Transverse colon (tissue), 4 donors: ENCODE data around the gene VPS18. TPM values are rescaled to one million over a fixed set of nuclear protein-coding genes. Genes with fewer than 3 reads are reported as not detected.

Experiments used
- DNase-seq: peaks from one replicate; pipeline ENCODE4 v3.0.0-alpha.2; 2019
- H3K27ac ChIP-seq, 4 donors: fragments of 200-600 bp; sonication (generic); 2 replicates each; pipeline ENCODE4 v1.5.1; 2016 to 2018; ENCODE audit warnings: inconsistent platforms in 4 of 4
- H3K27me3 ChIP-seq: fragments of 200-600 bp; sonication (generic); 2 replicates; pipeline ENCODE4 v1.5.1; 2017; ENCODE audit warnings: inconsistent platforms
- H3K36me3 ChIP-seq, 4 donors: fragments of 200-600 bp; sonication (generic); 2 replicates each; pipeline ENCODE4 v1.5.1; 2017 to 2019; ENCODE audit warnings: inconsistent platforms in 4 of 4
- H3K4me1 ChIP-seq, 4 donors: fragments of 200-600 bp; sonication (generic); 2 replicates each; pipeline ENCODE4 v1.5.1; 2017 to 2020; ENCODE audit warnings: inconsistent platforms in 4 of 4
- H3K4me3 ChIP-seq, 4 donors: fragments of 200-600 bp; sonication (generic); 1 replicate in 1 of 4; 2 replicates in 3 of 4; pipeline versions ENCODE4 v1.5.1 to v1.6.1; 2017 to 2019; ENCODE audit warnings: inconsistent platforms in 4 of 4
- H3K9me3 ChIP-seq, 2 donors: fragments of 200-600 bp; sonication (generic); 2 replicates each; pipeline ENCODE4 v1.5.1; 2017 to 2019; ENCODE audit warnings: inconsistent platforms in 2 of 2
- EP300 ChIP-seq: sonication (generic); formaldehyde crosslinking; IDR thresholded peaks from one replicate; pipeline ENCODE4 v1.6.1; 2017; ENCODE audit warnings: antibody characterized with exemption, low read depth
- POLR2A ChIP-seq: fragments of 450-650 bp; IDR thresholded peaks from one replicate; pipeline ENCODE4 v1.6.1; 2016; ENCODE audit warnings: antibody characterized with exemption, mild to moderate bottlenecking, moderate library complexity
- POLR2AphosphoS5 ChIP-seq, 3 donors: sonication (generic); formaldehyde crosslinking; IDR thresholded peaks; one replicate each; pipeline ENCODE4 v1.6.1; 2016; ENCODE audit warnings: antibody characterized with exemption in 3 of 3
- WGBS, 2 donors: methylation state at CpG; one replicate each; pipeline ENCODE4 v1.1.5; 2018; ENCODE audit warnings: low coverage in 1 of 2; 5-methylcytosine and 5-hydroxymethylcytosine counted together
- in situ Hi-C, 4 donors: fragments of 200-750 bp; cut with MboI; loops; one replicate each; pipeline versions ENCODE4 v1.15.0 to v1.15.1; 2017; ENCODE audit warnings: low sequenced_read_pairs in 3 of 4, low pct_ligation_motif_present in 1 of 4, low pct_unique_long_range_greater_than_20kb in 1 of 4
- intact Hi-C: fragments of 100-400 bp; cut with DNase I; formaldehyde crosslinking; loops from one replicate; pipeline ENCODE4 v1.15.1; 2023; ENCODE audit warnings: low total_unique reads
- total RNA-seq, 4 donors: library from RNA; depleted of rRNA; stranded (reverse); fragments of >200 nt; gene quantifications; one replicate each; pipeline ENCODE4 v1.1.0, GENCODE V29; 2016
- TF ChIP-seq, protein P1 (sequence below), 5 experiments: fragments of 200-600 bp in 3 of 5; fragments of 450-650 bp in 2 of 5; sonication (generic) in 3 of 5; IDR thresholded peaks; 1 replicate in 2 of 5; 2 replicates in 3 of 5; pipeline ENCODE4 v1.5.1; 2016 to 2017; ENCODE audit warnings: antibody characterized with exemption in 5 of 5, inconsistent platforms in 3 of 5, mild to moderate bottlenecking in 2 of 5, moderate library complexity in 1 of 5

The VPS18 gene
- total RNA-seq, 4 donors from 2014 or later = 18.3 to 58.7 (median 21.0) TPM

DNA sequence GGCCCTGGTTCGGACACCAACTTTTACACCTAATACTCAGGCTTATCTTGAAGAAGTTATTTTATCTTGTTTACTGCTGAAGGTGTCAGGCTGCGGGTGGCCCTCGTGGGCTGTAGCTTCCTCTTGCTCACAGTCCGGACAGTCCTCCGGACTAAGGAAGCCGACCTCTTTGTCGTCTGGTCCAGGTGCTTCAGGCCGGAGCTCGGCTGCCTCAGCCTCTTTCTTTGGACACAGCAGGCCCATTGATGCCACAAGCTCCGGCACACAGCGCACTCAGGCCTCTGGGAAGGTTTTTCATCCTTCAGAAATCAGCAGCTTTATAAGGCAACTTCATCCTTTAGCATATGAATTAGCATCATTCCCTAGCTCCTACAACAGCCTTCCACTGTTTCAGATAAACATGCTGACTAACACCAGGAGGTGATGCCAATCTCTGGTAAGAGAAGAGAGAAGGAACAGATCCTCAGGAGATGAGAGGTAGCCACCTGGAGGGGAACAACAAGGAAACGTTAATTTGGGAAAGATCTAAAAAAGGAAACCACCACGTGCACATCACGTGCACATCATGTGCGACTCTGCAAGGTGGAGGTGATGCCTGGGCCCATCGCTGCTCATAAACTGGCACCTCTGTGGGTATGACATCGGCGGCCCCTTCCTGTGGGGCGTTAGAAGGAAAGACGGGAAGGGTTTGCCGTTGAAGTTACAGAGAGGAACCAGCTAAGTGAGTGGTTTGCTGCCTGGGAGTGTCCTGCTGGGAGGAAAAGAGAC is 54.6 kb downstream of the VPS18 start:
- Histone ChIP-seq H3K27ac (peak overlapping the region; percentile 44 to 72 (median 70)), H3K36me3 (no peaks in the 10 kb centered on the region), H3K9me3 (no peaks in the 10 kb centered on the region), H3K27me3 (no peaks in the 10 kb centered on the region), H3K4me1 (peaks cover 0 to 26% (median 14%) of the 10 kb centered on the region in 4 donors), H3K4me3 (no peak overlapping the region)
- in situ Hi-C loops = no loop called here
- WGBS, 2 donors = 67 to 77% methylated on average over 3 to 21 of the region's 21 CpGs
- DNase-seq = no peak
- intact Hi-C loops = no loop called here
- TF ChIP-seq POLR2AphosphoS5 (IDR thresholded peaks at IDR 0.05) = no peak
- no peak for TF ChIP-seq POLR2A
- TF ChIP-seq, protein P1, sequence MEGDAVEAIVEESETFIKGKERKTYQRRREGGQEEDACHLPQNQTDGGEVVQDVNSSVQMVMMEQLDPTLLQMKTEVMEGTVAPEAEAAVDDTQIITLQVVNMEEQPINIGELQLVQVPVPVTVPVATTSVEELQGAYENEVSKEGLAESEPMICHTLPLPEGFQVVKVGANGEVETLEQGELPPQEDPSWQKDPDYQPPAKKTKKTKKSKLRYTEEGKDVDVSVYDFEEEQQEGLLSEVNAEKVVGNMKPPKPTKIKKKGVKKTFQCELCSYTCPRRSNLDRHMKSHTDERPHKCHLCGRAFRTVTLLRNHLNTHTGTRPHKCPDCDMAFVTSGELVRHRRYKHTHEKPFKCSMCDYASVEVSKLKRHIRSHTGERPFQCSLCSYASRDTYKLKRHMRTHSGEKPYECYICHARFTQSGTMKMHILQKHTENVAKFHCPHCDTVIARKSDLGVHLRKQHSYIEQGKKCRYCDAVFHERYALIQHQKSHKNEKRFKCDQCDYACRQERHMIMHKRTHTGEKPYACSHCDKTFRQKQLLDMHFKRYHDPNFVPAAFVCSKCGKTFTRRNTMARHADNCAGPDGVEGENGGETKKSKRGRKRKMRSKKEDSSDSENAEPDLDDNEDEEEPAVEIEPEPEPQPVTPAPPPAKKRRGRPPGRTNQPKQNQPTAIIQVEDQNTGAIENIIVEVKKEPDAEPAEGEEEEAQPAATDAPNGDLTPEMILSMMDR (IDR thresholded peaks at IDR 0.05) = no peak
- no peak for TF ChIP-seq EP300

DNA sequence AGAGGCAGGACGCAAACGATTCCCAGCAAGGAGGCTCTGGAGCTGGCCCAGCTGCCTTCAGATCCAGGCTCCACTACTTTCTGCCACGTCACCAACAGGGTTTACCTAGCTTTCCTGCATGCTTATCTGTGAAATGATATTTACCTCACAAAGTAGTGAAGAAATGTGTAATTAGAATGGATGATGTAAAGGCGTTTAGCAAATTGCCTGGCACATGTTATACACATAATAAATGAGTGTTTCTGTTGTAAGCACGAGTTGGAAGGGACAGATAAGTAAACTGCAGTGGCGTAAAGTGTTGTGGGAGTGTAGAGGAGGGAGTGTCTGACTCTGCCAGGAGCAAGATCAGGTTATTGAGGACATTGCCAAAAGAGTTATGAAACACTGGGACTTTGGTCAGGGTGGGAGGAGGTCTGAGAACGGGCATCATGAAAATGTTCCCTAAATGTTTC is 55.5 kb downstream of the VPS18 start:
- H3K4me1 ChIP-seq = peaks cover 0 to 30% (median 15%) of the 10 kb centered on the region in 4 donors
- peak overlapping the region; percentile 44 to 72 (median 70) for H3K27ac ChIP-seq
- intact Hi-C loops = no loop called here
- TF ChIP-seq, protein P1 (IDR thresholded peaks at IDR 0.05) = no peak
- no peak for TF ChIP-seq POLR2A
- no peak for TF ChIP-seq EP300
- TF ChIP-seq POLR2AphosphoS5 (IDR thresholded peaks at IDR 0.05) = peak in 1 of 3 donors; percentile 50
- in situ Hi-C loops = no loop called here
- DNase-seq = peak; percentile 55
- H3K4me3 ChIP-seq = no peak overlapping the region
- WGBS, 2 donors = 51% methylated on average over 6 to 7 of the region's 7 CpGs
- no peaks in the 10 kb centered on the region for H3K9me3 ChIP-seq
- H3K27me3 ChIP-seq = no peaks in the 10 kb centered on the region
- H3K36me3 ChIP-seq = no peaks in the 10 kb centered on the region

DNA sequence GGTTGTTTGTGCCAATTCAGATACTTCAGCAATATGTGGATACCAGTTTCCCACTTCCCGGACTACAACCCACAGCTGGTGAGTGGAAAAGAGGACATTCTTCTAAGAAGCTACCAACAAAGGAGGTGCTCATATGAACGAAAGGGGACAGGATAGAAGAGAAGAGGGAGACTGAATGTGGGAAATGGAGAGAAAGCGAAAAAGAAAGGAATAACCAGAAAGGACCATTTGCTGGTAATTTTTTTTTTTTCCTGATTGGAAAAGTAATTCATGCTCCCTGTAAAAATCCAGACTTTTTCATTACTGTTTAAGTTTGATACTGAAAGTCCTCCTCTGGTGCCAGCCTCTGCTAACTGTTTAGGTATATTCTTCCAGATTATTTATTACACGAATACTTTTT is 57.5 kb downstream of the VPS18 start:
- no peak for DNase-seq
- Histone ChIP-seq H3K27me3 (no peaks in the 10 kb centered on the region), H3K4me1 (peaks cover 2 to 30% (median 15%) of the 10 kb centered on the region in 4 donors), H3K36me3 (no peaks in the 10 kb centered on the region), H3K4me3 (no peak overlapping the region), H3K27ac (peak overlapping the region in 1 of 4 donors; percentile 90), H3K9me3 (no peaks in the 10 kb centered on the region)
- TF ChIP-seq EP300 = no peak
- TF ChIP-seq POLR2A = no peak
- no peak for TF ChIP-seq POLR2AphosphoS5 (IDR thresholded peaks at IDR 0.05)
- TF ChIP-seq, protein P1 (IDR thresholded peaks at IDR 0.05) = no peak
- intact Hi-C loops (no loop called here), in situ Hi-C loops (no loop called here)
- 88 to 91% methylated on average over 4 of the region's 4 CpGs for WGBS, 2 donors

DNA sequence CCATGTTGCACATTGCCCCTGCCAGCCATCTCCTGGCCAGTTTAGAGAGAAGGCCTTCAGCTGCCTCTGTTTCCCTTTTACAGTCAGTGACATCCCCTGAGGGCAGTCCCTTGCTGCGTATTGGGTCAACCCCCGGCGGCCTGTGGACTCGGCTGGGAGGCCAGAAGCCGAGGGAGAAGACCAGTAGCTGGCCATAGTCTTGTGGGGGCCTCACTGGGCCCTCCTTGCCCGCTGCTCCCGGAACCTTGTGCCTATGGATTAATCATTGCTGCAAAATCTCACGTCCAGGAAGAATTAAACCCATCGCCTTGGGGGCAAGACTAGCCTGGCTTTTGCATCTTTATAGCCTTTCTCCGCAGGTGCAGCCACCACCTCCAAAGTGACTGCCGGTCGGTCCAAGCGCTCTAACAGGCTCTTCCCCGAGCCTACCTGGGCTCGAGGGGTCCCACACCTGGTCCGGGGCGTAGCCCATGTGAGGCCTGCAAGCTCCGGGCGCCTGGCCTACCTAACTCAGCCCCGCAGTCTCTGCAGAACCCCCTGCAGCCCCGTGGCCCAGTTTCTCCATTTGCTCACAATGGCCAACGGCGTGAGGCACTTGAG is 58.2 kb downstream of the VPS18 start:
- H3K27me3 ChIP-seq = no peaks in the 10 kb centered on the region
- H3K9me3 ChIP-seq = no peaks in the 10 kb centered on the region
- H3K4me1 ChIP-seq = peaks cover 8 to 37% (median 15%) of the 10 kb centered on the region in 4 donors
- peak overlapping the region in 3 of 4 donors; percentile 53 to 82 (median 56) for H3K4me3 ChIP-seq
- in situ Hi-C loops (no loop called here), intact Hi-C loops (no loop called here)
- DNase-seq = no peak
- TF ChIP-seq POLR2AphosphoS5 (IDR thresholded peaks at IDR 0.05) (no peak), POLR2A (no peak), EP300 (no peak)
- TF ChIP-seq, protein P1 (IDR thresholded peaks at IDR 0.05) = no peak
- H3K27ac ChIP-seq = peak overlapping the region; percentile 85 to 90 (median 86)
- H3K36me3 ChIP-seq = no peaks in the 10 kb centered on the region
- WGBS, 2 donors = 63% methylated on average over 20 of the region's 23 CpGs; no CpG with 5 or more reads in 1 of the 2 donors
